Fibroblast of skin of scalp (primary cell): Measurements from ENCODE around the gene IFITM1. TPM values are rescaled to one million over a fixed set of nuclear protein-coding genes. Genes with fewer than 3 reads are reported as not detected.

Experiments
- DNase-seq: peaks from one replicate; pipeline ENCODE4 v3.0.0-alpha.2; 2013
- polyA plus RNA-seq, 2 experiments: library from polyadenylated mRNA; unstranded; fragments of 120-200 nt; gene quantifications; one replicate each; pipeline ENCODE4 v1.2.1, GENCODE V29; 2013; ENCODE audit not compliant: insufficient read length in 2 of 2

IFITM1 gene
- polyA plus RNA-seq (2013, experiment 1 of 2; ENCODE audit: insufficient read length), result 51.6 TPM
- polyA plus RNA-seq (2013, experiment 2 of 2; ENCODE audit: insufficient read length), result 50.4 TPM

DNA sequence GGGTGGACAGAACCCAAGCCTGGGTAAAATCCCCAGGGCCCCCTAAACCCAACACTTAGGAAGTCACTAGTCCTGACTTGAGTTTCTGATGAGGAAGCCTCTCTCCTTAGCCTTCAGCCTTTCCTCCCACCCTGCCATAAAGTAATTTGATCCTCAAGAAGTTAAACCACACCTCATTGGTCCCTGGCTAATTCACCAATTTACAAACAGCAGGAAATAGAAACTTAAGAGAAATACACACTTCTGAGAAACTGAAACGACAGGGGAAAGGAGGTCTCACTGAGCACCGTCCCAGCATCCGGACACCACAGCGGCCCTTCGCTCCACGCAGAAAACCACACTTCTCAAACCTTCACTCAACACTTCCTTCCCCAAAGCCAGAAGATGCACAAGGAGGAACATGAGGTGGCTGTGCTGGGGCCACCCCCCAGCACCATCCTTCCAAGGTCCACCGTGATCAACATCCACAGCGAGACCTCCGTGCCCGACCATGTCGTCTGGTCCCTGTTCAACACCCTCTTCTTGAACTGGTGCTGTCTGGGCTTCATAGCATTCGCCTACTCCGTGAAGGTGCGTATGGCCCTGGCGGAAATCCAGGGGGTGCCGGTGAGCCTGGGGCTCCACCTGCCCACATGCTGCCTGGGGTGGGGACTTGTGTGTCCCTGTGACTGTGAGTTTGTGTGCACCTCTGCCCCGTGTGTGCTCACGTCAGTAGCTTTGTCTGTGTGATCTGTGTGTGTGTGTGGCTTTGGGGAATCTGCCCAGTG is at the start of gene IFITM1:
TSS of gene IFITM1 (plus strand) at position 254 of the 767 bp plus-strand sequence. CDS start at position 385, 131 bp downstream.
- DNase-seq, result peak; percentile 78

DNA sequence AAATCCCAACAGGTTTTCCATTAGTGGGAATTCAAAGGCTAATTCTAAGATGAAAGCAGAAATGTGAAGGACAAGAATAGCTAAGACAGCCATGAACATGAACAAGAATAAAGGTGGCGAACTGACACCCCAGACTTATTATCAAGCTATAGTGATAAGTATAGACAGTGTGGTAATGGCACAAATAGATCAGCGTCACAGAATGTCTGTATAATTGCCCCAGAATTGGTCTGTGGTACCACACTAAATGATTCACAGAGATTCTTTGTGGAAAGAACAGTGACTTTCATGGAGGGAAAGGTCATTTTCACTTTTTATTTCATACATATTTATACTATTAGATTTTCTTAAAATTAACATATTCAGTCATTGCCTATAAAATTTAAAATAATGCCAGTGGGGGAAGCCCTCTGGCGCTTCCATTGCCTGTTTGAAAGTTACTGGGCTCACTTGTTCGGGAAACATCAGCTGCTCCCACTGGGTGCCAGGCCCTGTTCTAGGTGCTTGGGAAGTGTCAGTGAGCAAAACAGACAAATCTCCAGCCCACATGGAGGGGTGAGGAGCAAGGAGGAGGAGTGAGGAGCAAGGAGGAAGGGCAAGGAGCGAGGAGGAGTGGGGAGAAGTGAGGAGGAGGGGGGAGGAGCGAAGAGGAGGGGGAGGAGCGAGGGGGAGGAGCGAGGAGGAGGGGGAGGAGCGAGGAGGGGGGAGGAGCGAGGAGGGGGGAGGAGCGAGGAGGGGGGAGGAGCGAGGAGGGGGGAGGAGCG is 47.0 kb upstream of the IFITM1 start:
- DNase-seq, result no peak

DNA sequence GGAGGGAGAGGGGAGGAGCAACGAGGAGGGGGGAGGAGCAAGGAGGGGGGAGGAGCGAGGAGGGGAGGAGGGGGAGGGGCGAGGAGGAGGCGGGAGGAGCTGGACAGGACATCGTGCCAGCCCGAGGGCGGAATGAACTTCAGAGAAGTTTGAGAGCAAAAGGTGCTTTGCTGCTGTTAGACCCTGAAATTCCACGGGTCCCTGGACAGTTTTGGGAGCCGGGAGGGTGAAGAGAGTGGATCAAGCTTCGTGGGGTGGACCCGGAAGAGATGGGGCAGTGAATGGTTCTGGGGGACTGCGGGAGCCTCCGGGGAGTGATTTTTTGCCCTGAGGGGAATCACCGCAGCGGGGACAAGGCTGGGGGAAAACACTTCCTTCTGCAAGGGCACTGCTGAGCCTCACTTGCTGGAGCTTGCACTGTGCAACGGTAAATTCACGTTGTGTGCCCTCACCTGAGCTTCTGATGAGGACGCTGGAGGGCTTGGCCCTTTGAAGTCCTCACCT is 46.3 kb upstream of the IFITM1 start:
- DNase-seq, result no peak

DNA sequence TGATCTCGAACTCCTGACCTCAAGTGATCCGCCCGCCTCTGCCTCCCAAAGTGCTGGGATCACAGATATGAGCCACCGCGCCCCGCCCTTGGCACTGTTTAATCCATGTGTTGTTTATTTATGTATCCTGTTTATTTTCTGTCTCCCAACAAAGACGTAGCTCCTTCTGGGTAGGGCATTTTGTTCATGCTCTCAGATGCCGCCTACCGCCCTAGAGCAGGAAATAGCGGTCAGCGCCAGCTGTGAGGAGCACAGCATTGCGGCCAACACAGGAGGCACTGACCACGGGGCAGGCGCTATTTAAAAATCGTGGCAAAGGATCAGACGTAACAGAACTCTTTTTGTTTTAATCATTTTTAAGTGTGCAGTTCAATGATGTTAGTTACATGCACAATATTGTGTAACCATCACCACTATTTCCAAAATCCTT is 45.1 kb upstream of the IFITM1 start:
- peak; percentile 24 for DNase-seq

DNA sequence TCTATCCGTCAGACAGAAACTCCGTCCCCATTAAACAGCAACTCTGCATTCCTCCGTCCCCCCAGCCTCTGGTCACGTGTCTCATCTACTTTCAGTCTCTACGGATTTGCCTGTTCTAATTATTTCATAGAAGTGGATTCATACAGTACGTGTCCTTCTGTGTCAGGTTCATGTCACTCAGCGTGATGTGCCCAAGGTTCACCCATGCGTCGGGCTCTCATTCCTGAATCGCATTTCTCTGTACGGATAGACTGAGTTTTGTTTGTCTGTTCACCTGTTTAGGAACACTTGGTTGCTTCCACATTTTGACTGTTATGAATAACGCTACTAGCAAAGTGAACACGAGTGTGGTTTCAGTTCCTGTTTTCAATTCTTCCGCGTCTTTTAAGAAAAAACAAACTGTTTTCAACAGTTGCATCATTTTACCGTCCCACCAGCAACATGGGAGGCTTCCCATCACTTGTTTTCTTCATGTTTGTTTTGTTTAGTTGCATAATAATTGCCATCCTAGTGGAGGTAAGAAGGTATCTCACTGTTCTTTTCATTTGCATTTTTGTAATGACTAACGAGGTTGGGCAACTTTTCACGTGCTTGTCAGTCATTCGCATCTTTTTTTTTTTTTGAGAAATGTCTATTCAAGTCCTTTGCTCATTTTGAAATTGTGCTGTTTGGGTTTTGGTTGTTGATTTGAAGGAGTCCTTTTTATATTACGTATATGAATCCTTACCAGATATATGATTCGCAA is 44.5 kb upstream of the IFITM1 start:
- DNase-seq, result peak; percentile 12

DNA sequence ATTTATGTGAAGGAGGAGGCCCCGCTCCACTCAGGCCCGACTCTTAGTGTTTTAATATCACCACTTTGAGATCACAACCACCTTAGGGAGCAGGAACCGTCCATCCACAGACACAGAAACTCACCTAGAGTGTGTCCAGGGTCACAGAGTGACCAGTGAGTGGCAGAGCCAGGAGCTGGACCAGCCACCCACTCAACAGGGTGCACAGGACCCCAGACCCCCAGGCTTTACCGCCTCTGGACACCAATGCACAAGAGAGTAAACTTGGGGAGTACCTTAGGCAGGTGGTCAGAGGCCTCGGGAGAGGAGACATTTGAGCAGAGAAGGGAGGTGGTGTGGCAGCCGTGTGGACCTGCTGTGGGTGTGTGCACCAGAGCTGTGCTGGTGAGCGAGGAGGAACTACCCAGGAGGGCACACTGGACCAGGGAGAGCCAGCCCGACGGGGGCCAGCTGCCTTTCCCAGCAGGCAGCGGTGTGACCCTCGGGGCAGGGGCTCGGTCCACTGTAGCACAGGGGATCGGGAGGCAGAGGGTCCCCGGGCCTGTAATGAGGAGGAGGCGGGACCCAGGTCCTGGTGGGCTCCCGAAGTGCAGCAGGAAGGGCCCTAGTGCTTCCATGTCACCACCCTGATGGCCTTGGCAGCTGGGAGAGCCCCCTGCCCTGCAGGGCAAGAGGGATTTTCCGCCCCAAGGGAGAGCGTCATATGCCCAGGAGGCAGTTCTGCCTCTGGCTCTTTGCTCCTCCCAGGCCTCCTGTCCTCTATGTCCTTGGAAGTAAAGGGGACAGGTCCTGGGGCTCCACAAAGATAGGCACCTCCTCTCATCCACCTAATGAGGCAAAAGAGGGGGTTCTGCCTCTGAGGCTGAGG is 43.2 kb upstream of the IFITM1 start:
- DNase-seq, result no peak

DNA sequence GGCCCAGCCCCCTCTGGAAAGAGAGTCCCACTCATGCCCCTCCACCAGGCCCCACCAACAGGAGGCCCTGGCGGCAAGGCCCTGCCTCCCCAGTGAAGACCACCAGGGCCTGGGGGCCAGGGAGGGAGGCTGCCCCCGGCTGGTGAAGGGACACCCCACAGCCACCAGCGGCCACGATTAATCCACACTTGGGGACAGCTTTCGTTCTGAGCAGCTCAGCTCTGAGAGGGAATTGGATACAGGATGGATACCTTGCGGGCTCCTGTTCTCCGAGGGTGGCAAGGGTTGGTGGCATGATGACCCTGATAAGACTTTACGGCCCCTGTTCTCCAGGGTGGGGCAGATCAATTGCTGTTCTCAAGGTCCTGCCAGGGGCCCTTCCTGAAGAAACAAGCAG is 42.5 kb upstream of the IFITM1 start:
- no peak for DNase-seq

DNA sequence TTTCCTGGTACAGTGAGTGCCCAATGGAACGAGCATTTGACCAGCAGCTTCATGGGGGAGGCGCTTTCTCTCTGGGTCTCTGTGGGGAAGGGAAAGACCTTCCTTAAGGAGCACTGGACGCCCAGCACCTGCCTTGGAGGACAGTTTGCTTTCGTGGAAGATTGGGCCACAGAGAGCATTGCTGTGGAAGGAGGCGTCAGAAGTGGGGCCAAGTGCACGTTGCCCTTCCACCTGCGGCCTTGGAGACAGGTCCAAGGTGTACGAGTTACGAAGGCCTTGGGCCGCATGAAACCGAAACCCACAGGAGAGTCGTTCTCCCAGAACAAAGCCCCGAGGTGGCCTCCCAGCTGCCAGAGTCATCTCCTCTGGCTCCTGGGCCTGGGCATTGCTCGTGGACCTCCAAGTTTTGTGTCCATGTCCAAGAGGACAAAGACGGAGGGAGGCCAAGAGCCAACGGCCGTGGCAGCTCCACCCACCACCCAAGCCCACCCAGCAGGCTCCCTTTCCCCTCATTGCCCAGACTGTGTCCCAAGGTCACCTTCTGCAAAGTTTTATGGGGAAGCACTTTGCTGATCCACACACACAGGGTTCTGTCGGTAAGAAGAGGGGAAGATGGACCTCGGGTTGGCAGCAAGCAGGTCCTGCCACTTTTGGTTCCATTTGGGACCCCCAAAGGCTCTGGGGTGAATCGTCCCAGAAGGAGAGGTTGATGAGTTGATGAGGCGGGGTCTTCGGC is 41.5 kb upstream of the IFITM1 start:
- no peak for DNase-seq

DNA sequence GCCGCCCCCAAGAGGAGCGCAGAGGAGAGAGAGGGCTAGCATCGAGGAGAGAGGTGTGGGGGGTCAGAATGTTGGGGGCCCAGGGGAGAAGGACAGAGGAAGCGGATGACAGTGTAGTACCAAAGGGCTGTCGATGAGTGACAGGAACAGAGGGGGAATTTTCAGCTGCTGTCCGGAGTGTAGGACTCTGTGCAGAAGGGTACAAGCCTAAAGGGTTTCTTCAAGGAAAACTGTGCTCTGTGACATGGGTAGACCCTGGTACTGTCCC is 41.0 kb upstream of the IFITM1 start:
- DNase-seq, result no peak

DNA sequence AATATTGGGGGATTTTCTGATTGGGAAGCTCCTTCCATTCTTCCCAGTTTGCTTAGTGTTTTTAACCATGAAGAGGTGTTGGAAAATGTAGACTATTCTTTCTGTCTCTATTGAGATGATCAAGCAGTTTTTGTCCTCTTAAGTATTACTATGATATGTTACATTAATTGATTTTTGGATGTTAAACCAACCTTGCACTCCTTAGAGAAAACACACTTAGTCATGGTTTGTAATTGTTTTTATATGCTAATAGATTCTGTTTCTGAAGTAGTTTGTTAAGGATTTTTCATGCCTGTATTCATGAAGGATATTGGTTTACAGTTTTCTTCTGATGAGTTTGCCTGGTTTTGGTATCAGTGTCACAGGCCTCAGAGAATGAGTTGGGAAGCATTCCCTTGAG is 37.6 kb upstream of the IFITM1 start:
- no peak for DNase-seq

DNA sequence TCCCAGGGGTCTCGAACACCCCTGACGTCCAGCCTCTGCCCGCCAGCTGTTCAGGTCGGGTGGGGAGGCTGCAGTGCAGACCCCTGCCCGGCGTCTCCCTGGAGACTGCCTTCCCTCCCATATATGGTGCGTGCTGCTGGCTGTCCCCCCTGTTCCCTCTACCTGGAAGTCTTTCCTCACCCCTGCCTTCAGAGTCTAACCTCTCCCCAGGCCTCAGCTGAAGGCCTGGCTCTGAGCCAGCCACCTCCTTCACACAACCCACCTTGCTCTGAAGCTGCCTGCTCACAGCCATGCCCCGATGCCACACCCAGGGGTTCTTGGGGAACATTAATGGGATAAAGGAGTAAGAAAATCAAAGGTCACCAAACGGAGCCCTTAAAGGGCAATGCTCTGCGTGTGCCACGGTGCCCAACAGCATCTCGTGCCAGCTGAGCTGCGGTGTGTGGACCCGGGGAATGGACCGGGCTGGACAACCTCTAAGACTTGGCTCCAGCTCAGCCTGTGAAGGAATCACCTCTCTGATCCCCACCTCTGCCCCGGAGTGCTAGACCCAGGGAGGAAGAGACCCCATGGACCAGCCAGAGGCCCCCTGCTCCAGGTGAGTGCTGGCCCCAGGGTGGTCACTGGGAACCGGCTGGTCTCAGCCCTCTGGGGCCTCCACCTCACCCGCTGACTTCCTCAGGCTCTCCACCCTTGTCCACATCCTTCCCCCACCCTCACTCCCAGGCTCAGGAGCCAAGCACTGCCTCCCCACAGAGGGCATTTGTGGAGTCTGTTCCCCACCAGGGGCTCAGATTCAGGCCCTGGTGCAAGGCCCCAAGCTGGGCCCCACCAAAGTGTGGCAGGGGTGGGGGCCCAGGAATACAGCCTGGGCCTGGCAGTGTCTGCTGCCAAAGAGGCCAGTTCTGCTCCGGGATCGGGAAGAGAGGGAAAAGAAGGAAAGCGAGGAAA is 35.6 kb upstream of the IFITM1 start, which contains the start of gene NLRP6:
TSS of gene NLRP6 (plus strand) at position 407 of the 951 bp plus-strand sequence. CDS start at position 570, 163 bp downstream.
- DNase-seq, result no peak

DNA sequence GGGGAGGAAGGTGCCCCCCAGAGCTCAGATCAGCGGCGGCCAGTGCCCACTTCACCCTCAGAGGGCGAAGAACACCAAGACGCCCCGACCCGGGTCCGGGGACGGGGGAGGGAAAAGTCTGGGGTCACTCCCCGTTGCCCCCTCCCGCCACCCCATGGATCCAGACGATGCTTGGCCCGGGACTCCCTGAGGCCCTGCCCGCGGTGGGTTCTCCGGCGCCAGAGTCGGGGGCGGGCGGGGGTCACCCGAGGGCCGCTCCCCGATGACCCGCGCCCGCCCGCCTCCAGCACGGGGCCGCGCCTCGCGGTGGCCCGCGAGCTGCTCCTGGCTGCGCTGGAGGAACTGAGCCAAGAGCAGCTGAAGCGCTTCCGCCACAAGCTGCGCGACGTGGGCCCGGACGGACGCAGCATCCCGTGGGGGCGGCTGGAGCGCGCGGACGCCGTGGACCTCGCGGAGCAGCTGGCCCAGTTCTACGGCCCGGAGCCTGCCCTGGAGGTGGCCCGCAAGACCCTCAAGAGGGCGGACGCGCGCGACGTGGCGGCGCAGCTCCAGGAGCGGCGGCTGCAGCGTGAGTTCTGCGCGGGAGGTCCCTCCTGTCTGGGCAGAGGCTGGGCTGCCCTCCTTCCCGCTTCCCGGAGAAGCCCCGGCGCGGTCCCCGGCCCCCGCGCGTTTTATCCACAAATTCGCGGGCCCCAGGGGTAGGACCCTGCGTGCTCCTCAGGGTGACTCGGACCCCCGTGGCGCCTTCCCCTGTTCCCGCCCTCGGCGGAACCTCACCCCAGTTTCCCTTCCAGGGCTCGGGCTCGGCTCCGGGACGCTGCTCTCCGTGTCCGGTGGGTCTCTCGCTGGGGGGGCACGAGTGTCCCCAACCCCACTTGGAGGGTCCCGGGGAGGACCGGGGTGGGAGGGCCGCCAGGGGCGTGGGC is 34.5 kb upstream of the IFITM1 start:
- no peak for DNase-seq

DNA sequence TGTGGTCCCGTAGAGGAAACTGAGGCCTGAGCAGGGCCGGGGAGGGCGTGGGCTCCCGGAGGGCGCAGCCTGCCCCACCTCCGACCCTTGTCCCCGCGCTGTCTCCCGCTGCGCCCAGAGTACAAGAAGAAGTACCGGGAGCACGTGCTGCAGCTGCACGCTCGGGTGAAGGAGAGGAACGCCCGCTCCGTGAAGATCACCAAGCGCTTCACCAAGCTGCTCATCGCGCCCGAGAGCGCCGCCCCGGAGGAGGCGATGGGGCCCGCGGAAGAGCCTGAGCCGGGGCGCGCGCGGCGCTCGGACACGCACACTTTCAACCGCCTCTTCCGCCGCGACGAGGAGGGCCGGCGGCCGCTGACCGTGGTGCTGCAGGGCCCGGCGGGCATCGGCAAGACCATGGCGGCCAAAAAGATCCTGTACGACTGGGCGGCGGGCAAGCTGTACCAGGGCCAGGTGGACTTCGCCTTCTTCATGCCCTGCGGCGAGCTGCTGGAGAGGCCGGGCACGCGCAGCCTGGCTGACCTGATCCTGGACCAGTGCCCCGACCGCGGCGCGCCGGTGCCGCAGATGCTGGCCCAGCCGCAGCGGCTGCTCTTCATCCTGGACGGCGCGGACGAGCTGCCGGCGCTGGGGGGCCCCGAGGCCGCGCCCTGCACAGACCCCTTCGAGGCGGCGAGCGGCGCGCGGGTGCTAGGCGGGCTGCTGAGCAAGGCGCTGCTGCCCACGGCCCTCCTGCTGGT is 33.7 kb upstream of the IFITM1 start:
- DNase-seq, result peak; percentile 17

DNA sequence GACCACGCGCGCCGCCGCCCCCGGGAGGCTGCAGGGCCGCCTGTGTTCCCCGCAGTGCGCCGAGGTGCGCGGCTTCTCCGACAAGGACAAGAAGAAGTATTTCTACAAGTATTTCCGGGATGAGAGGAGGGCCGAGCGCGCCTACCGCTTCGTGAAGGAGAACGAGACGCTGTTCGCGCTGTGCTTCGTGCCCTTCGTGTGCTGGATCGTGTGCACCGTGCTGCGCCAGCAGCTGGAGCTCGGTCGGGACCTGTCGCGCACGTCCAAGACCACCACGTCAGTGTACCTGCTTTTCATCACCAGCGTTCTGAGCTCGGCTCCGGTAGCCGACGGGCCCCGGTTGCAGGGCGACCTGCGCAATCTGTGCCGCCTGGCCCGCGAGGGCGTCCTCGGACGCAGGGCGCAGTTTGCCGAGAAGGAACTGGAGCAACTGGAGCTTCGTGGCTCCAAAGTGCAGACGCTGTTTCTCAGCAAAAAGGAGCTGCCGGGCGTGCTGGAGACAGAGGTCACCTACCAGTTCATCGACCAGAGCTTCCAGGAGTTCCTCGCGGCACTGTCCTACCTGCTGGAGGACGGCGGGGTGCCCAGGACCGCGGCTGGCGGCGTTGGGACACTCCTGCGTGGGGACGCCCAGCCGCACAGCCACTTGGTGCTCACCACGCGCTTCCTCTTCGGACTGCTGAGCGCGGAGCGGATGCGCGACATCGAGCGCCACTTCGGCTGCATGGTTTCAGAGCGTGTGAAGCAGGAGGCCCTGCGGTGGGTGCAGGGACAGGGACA is 32.9 kb upstream of the IFITM1 start:
- DNase-seq, result no peak

DNA sequence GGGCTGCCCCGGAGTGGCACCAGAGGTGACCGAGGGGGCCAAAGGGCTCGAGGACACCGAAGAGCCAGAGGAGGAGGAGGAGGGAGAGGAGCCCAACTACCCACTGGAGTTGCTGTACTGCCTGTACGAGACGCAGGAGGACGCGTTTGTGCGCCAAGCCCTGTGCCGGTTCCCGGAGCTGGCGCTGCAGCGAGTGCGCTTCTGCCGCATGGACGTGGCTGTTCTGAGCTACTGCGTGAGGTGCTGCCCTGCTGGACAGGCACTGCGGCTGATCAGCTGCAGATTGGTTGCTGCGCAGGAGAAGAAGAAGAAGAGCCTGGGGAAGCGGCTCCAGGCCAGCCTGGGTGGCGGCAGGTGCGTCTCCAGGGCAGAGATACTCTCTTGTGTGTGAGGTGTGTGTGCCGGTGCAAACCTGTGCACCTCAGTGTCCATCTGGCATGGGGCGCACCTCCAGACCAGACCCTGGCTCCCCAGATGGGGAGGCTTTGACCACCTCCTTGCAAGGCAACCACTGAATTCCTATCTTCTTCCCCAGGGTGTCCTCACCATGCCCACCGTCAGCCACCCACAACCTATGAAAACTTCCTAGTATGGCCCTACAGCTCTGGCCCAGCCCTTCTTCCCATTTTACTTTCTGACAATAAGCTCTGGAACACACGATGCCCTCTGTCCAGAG is 32.2 kb upstream of the IFITM1 start:
- no peak for DNase-seq

DNA sequence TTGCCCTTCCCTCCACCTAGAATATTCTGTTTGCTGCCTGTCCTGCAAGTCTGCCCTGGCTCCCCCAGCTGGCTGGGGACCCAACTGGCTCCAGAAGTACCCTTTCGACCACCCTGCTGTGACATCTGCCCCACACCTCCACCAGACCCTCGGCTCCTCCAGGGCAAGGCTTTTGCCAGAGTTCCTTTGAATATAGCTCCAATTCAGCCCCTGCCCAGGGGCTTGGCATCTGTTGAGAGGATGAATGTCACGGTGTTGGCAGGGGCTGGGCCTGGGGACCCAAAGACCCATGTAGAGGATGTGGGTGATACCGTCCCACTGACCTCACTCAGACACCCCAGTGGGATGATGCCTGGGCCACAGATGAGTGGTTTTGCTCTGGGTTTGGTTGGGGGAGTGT is 31.7 kb upstream of the IFITM1 start:
- no peak for DNase-seq
